ENCODE results near the gene AGPAT3. TPM values are rescaled to one million over a fixed set of nuclear protein-coding genes. Genes with fewer than 3 reads are reported as not detected.
A peak's percentile ranks its signal among the peaks of the same experiment; 100 is the strongest.

The AGPAT3 gene
- total RNA-seq, 5 donors from 2014 or later (not counting 1 experiment from before 2014, with no cell fraction given): 48.4 to 77.2 (median 65.1) TPM

DNA sequence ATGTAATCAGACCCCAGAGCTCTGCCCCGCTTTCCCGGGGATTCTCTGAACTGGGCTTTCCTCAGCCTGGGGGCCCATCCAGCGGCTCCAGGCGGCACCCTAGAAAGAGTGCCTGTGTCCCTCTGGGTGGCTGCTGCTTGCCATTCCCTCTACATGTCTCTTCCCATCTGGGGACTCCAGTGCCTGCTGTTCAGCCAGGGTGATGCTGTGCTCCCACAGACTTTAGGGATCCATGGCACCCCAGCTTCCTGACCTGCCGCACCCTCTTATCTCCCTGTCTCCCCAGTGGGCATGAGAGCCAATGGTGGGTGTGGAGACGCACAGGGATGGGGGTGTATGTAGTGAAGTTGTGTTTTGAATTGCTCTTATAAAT, 163.2 kb downstream of the AGPAT3 start:
- Histone ChIP-seq H3K27me3 (replicated peaks in 1 of 2; ENCODE audit: control insufficient read depth in 2 of 2, extremely low read depth in 1 of 2, insufficient read depth in 2 of 2, low read length in 1 of 2) (no peaks in the 10 kb centered on the region), H3K27ac (ENCODE audit: low read length) (no peak overlapping the region), H3K4me3 (ENCODE audit: control insufficient read depth in 1 of 2, extremely low read depth in 1 of 2, low read length in 1 of 2) (no peak overlapping the region), H3K4me1 (ENCODE audit: control insufficient read depth in 1 of 2, extremely low read depth in 1 of 2, insufficient read depth in 2 of 2, low read length in 2 of 2) (peaks cover 18 to 49% of the 10 kb centered on the region in 2 experiments), H3K9me3 (no peaks in the 10 kb centered on the region), H3K36me3 (ENCODE audit: control insufficient read depth in 2 of 2, extremely low read depth in 1 of 2, insufficient read depth in 1 of 2, low read length in 1 of 2) (peaks cover 0 to 25% of the 10 kb centered on the region in 2 donors)
- DNase-seq (no peak), ATAC-seq (replicated peaks in 1 of 4) (no peak)
- no peaks in the 10 kb centered on the region for H3K9me3 Mint-ChIP-seq
- peaks cover 26% of the 10 kb centered on the region for H3K36me3 Mint-ChIP-seq
- H3K4me1 Mint-ChIP-seq: peaks cover 76 to 83% (median 79%) of the 10 kb centered on the region in 3 donors
- no peaks in the 10 kb centered on the region for H3K27me3 Mint-ChIP-seq
- ChIA-PET CTCF (no interaction called here), POLR2A (no interaction called here)
- H3K4me3 Mint-ChIP-seq: no peak overlapping the region
- no peak overlapping the region for H3K27ac Mint-ChIP-seq
- 85% methylated on average over 4 of the region's 6 CpGs for WGBS (ENCODE audit: insufficient coverage)

DNA sequence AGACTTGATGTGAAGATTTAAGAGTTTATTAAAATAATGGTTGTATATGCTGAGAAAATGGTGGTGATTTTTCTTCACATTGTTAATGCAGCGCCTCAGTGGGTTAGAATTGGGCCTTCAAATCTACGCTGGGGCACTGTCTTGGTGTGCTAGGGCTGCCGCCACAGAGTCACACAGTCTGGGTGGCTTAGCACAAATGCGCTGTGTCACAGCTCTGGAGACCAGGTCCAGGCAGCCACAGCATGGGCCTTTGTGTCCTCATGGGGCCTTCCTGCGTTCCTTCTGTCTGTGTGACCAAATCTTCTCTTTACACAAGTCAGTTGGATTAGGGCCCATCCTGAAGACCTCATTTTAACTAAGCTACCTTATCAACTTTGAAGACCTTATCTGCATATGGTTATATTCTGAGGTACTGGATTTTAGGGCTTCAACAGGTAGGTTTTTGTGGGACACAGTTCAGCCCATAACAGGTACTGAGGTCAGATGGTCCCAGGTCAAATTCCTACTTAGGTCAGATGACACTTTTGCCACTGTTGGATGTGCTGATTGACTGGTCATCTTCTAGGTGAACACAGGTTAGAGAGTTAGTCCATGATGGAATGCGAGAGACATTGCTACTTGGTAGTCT, 164.6 kb downstream of the AGPAT3 start:
- H3K4me3 Mint-ChIP-seq: peak overlapping the region in 1 of 3 donors; percentile 5
- no peak overlapping the region for H3K4me3 ChIP-seq (ENCODE audit: control insufficient read depth in 1 of 2, extremely low read depth in 1 of 2, low read length in 1 of 2)
- peaks cover 33% of the 10 kb centered on the region for H3K36me3 Mint-ChIP-seq
- peaks cover 14 to 39% of the 10 kb centered on the region in 2 experiments for H3K4me1 ChIP-seq (ENCODE audit: control insufficient read depth in 1 of 2, extremely low read depth in 1 of 2, insufficient read depth in 2 of 2, low read length in 2 of 2)
- ATAC-seq (replicated peaks in 1 of 4) (no peak), DNase-seq (no peak)
- POLR2A ChIA-PET: no interaction called here
- WGBS (ENCODE audit: insufficient coverage): 96% methylated on average over 5 of the region's 6 CpGs
- no peaks in the 10 kb centered on the region for H3K27me3 ChIP-seq (replicated peaks in 1 of 2; ENCODE audit: control insufficient read depth in 2 of 2, extremely low read depth in 1 of 2, insufficient read depth in 2 of 2, low read length in 1 of 2)
- no peaks in the 10 kb centered on the region for H3K9me3 Mint-ChIP-seq
- H3K4me1 Mint-ChIP-seq: peaks cover 68 to 73% (median 71%) of the 10 kb centered on the region in 3 donors
- no peak overlapping the region for H3K27ac ChIP-seq (ENCODE audit: low read length)
- CTCF ChIA-PET: no interaction called here
- peaks cover 3 to 36% of the 10 kb centered on the region in 2 donors for H3K36me3 ChIP-seq (ENCODE audit: control insufficient read depth in 2 of 2, extremely low read depth in 1 of 2, insufficient read depth in 1 of 2, low read length in 1 of 2)
- no peaks in the 10 kb centered on the region for H3K27me3 Mint-ChIP-seq
- H3K9me3 ChIP-seq: no peaks in the 10 kb centered on the region
- H3K27ac Mint-ChIP-seq: peak overlapping the region; percentile 19 to 44

DNA sequence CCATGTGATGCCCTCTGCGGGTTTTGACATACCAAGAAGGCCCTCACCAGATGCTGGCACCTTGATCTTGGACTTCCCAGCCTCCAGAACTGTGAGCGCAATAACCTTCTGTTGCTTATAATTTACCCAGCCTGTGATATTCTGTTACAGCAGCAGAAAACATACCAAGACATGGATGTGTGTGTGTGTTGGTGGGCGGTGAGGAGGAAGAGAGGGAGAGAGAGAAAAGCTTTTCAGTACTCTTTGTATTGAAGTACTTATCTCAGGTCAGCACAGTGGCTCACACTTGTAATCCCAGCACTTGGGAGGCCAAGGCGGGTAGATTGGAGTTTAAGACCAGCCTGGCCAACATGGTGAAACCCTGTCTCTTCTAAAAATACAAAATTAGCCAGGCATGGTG, 170.2 kb downstream of the AGPAT3 start:
- WGBS (ENCODE audit: insufficient coverage): 100% methylated on average over 1 of the region's 4 CpGs
- Histone ChIP-seq H3K36me3 (ENCODE audit: control insufficient read depth in 2 of 2, extremely low read depth in 1 of 2, insufficient read depth in 1 of 2, low read length in 1 of 2) (peaks cover 12 to 73% of the 10 kb centered on the region in 2 donors), H3K27ac (ENCODE audit: low read length) (no peak overlapping the region), H3K4me1 (ENCODE audit: control insufficient read depth in 1 of 2, extremely low read depth in 1 of 2, insufficient read depth in 2 of 2, low read length in 2 of 2) (peaks cover 0 to 6% of the 10 kb centered on the region in 2 experiments), H3K9me3 (no peaks in the 10 kb centered on the region), H3K27me3 (replicated peaks in 1 of 2; ENCODE audit: control insufficient read depth in 2 of 2, extremely low read depth in 1 of 2, insufficient read depth in 2 of 2, low read length in 1 of 2) (no peaks in the 10 kb centered on the region), H3K4me3 (ENCODE audit: control insufficient read depth in 1 of 2, extremely low read depth in 1 of 2, low read length in 1 of 2) (no peak overlapping the region)
- Mint-ChIP-seq H3K4me1 (peaks cover 13 to 28% (median 23%) of the 10 kb centered on the region in 3 donors), H3K27me3 (no peaks in the 10 kb centered on the region), H3K9me3 (no peaks in the 10 kb centered on the region), H3K4me3 (no peak overlapping the region), H3K36me3 (peaks cover 54% of the 10 kb centered on the region), H3K27ac (no peak overlapping the region)
- ChIA-PET POLR2A (interaction anchor here (0.5 to 0.6 kb wide), 3 partner anchors 20 to 57 kb away, joined by 3 to 5 read pairs (median 3); no protein-coding TSS in a partner anchor), CTCF (interaction anchor here in 1 of 2 donors (0.6 kb wide), 1 partner anchor 43 kb away, joined by 11 read pairs; no protein-coding TSS in a partner anchor)
- ATAC-seq (replicated peaks in 1 of 4): no peak
- DNase-seq: no peak

Other genes with a start within 250 kb of the AGPAT3 start
- 1 to 10 TPM in 2 of 5 donors, under 1 TPM in 3; 0.60 to 2.2 (median 0.80) TPM for gene HSF2BP, start 205.7 kb upstream of the AGPAT3 start, total RNA-seq
- gene RRP1B, start 205.7 kb upstream of the AGPAT3 start, total RNA-seq: 10 to 100 TPM; 33.9 to 39.3 (median 37.8) TPM
- 100 to 1,000 TPM in 1 of 5 donors, 10 to 100 TPM in 4; 70.8 to 100 (median 80.2) TPM for gene PDXK, start 146.1 kb upstream of the AGPAT3 start, total RNA-seq
- gene CSTB, start 88.9 kb upstream of the AGPAT3 start, total RNA-seq: 10 to 100 TPM; 19.0 to 34.7 (median 25.9) TPM
- 10 to 100 TPM; 24.0 to 30.9 (median 28.1) TPM for gene RRP1, start 75.6 kb upstream of the AGPAT3 start, total RNA-seq
- 100 to 1,000 TPM in 2 of 5 donors, 10 to 100 TPM in 3; 82.5 to 144 (median 92.2) TPM for gene TRAPPC10, start 147.1 kb downstream of the AGPAT3 start, total RNA-seq
- gene PWP2, start 242.2 kb downstream of the AGPAT3 start, total RNA-seq: 10 to 100 TPM in 4 of 5 donors, 1 to 10 TPM in 1; 8.9 to 39.3 (median 12.3) TPM

Data from T-cell (primary cell).